ENCODE results near the gene TAS2R16.

GRCh38 chr7:122995600-122995999, at the start of gene TAS2R16:
- TF ChIP-seq CTCF (IDR thresholded peaks at IDR 0.05) (no peak), POLR2AphosphoS5 (IDR thresholded peaks at IDR 0.05) (no peak), POLR2A (IDR thresholded peaks at IDR 0.05) (no peak), EP300 (IDR thresholded peaks at IDR 0.05) (no peak)
